PFSK-1 (cell line): Measurements from ENCODE around the gene TNFRSF11A.

Experiments used
- FOXP2 ChIP-seq: optimal IDR thresholded peaks from 2 replicates; pipeline ENCODE3; 2011; ENCODE audit warnings: borderline replicate concordance, control low read depth, inconsistent platforms; ENCODE audit not compliant: insufficient read depth; ENCODE audit errors: extremely low read length, extremely low read depth
- POLR2AphosphoS5 ChIP-seq: IDR thresholded peaks from 2 replicates; pipeline ENCODE4 v1.6.1; 2012; ENCODE audit warnings: low read depth, mild to moderate bottlenecking, control low read depth, low read length, moderate library complexity
- SIN3A ChIP-seq: IDR thresholded peaks from 2 replicates; pipeline ENCODE4 v1.6.1; 2012; ENCODE audit warnings: mild to moderate bottlenecking, low read length, moderate library complexity, borderline replicate concordance; ENCODE audit not compliant: insufficient read depth
- TAF1 ChIP-seq: IDR thresholded peaks from 2 replicates; pipeline ENCODE4 v1.6.1; 2012; ENCODE audit warnings: low read length, control low read depth, borderline replicate concordance; ENCODE audit not compliant: insufficient read depth
- TF ChIP-seq, protein P1 (sequence below), 2 experiments: IDR thresholded peaks; 2 replicates each; pipeline versions ENCODE4 v1.6.1 to v1.8.0; 2011 to 2012; ENCODE audit warnings: low read depth in 2 of 2, low read length in 2 of 2, control low read depth in 1 of 2, inconsistent platforms in 1 of 2, mild to moderate bottlenecking in 1 of 2, moderate library complexity in 1 of 2; ENCODE audit not compliant: insufficient read depth in 1 of 2

DNA sequence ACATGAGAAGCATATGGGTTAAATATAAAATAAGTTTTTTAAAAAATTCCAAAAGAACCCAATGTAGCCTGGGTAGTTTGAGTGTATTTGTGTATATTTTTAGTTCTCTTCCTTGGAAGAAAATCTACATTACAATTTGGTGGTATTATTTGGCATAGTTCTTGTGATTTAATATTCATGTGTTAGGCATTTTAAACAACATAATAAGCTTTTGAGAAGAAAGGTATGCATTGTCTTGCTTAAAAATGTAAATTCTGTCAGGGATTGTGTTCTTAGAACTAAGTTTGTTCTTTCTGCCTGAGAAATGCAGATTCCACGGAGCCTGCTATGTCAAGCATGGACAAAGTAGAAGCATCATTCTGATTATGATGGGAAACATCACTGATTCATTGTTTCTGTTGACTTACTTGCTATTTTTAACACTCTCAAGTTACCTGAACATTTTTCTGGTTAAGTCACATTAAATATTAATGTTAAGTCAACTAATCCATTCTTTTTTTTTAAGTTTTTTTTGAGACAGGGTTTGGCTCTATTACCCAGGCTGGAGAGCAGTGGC is 49.4 kb downstream of the TNFRSF11A start:
- TF ChIP-seq SIN3A, result no peak
- TF ChIP-seq POLR2AphosphoS5, result no peak
- TF ChIP-seq, protein P1, sequence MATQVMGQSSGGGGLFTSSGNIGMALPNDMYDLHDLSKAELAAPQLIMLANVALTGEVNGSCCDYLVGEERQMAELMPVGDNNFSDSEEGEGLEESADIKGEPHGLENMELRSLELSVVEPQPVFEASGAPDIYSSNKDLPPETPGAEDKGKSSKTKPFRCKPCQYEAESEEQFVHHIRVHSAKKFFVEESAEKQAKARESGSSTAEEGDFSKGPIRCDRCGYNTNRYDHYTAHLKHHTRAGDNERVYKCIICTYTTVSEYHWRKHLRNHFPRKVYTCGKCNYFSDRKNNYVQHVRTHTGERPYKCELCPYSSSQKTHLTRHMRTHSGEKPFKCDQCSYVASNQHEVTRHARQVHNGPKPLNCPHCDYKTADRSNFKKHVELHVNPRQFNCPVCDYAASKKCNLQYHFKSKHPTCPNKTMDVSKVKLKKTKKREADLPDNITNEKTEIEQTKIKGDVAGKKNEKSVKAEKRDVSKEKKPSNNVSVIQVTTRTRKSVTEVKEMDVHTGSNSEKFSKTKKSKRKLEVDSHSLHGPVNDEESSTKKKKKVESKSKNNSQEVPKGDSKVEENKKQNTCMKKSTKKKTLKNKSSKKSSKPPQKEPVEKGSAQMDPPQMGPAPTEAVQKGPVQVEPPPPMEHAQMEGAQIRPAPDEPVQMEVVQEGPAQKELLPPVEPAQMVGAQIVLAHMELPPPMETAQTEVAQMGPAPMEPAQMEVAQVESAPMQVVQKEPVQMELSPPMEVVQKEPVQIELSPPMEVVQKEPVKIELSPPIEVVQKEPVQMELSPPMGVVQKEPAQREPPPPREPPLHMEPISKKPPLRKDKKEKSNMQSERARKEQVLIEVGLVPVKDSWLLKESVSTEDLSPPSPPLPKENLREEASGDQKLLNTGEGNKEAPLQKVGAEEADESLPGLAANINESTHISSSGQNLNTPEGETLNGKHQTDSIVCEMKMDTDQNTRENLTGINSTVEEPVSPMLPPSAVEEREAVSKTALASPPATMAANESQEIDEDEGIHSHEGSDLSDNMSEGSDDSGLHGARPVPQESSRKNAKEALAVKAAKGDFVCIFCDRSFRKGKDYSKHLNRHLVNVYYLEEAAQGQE (IDR thresholded peaks at IDR 0.05; ENCODE audit: insufficient read depth in 1 of 2, low read depth in 2 of 2, low read length in 2 of 2), result no peak
- no peak for TF ChIP-seq TAF1
- no peak for TF ChIP-seq FOXP2
